ENCODE data around the gene CFAP251.
"Not testable (repeated sequence)": the region's sequence is repeated elsewhere in the genome, so short reads cannot be mapped to it uniquely, and the experiment has no call there.

The CFAP251 gene

DNA sequence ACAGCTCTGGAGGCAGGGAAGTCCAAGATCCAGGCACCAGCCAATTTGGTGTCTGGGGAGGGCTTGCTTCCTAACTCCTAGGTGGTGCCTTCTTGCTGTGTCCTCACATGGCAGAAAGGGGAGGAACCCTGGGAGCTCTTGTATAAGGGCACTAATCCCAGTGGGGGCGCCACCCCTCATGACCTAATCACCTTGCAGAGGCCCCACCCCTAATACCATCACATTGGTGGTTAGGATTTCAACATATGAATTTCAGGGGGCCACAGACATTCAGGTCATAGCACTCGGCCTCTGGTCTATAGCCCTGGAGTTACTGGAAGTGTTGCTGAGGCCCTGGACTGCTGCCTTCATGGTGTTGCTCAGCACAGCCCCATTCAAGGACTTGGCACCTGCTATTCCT is 15.2 kb upstream of the CFAP251 start:
- DNase-seq (ENCODE audit: low spot score) = no peak

DNA sequence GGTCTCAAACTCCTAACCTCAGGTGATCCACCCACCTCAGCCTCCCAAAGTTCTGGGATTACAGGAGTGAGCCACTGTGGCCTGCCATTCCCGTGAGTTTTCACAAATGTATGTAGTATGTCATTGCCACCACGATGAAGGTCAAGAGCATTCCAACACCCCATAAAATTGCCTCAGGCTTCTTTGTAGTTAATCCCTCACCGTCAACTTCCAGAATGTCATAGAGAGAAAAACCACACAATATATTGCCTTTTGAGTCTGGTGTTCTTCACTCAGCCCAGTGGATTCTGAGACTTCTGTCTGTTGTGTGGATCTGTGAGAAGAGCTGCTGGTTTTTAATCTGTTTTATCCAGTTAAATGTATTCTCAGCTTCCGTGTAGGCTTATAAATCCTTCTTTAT is 12.6 kb upstream of the CFAP251 start:
- DNase-seq (ENCODE audit: low spot score) = no peak

DNA sequence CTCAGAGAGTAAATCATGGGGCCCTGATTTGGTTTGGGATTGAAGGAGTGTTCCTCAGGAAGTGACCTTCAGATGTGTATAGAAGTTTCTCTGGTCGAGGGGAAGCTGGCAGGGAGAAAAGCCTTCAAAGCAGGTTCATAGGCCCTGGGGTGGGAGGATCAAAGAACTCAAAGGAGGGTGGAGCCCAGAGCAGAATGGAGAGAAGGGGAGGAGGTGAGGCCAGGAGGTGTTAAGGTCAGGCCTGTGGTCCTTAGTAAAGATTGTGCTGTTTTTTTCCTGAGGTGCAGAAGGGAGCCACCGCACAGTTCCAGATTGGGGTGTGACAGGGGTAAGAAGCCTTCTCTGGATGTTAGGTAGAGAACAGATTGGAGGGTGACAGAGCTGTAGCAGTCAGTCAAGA is 9.7 kb upstream of the CFAP251 start:
- DNase-seq (ENCODE audit: low spot score) = no peak

DNA sequence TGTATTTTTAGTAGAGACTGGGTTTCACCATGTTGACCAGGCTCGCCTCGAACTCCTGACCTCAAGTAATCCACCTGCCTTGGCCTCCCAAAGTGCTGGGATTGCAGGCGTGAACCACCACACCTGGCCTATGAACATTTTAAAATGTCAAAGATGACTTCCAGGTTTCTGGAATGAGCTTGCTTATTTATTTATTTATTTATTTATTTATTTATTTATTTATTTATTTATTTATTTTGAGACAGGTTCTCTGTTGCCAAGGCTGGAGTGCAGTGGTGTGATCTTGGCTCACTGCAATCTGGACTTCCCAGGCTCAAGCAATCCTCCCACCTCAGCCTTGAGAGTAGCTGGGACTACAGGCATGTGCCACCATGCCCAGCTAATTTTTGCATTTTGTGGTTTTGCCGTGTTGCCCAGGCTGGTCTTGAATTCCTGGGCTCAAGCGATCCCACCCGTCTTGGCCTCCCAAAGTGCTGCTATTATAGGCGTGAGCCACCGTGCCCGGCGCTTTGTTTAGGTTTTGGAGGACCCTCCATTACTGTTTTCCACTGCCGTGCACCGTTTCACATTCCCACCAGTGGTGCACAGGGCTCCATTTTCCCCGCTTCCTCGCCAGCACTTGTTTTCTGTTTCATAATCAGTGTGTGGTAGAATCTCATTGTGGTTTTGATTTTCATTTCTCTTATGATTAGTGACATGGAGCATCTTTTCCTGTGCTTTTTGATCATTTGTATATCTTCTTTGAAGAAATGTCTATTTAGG is 6.4 kb upstream of the CFAP251 start:
- no peak for DNase-seq (ENCODE audit: low spot score)

DNA sequence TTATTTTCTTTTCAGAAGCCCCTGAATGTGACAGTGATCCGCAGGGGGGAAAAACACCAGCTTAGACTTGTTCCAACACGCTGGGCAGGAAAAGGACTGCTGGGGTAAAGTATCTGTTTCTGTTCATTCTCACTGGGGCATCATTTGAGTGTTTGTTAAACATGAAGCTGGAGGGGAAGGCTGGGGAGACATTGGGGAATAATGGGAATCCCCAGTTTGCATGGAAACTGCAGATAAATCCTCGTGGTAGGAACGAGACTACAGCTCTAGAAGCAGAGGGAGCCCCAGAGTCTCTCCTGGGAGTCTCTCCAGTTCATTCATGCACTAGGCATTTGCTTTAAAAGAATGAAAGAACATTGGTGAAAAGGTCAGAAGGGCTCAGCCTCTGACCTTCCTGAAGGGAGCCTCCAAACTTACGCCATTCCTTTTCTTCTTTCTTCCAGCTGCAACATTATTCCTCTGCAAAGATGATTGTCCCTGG is 2.5 kb upstream of the CFAP251 start:
- DNase-seq (ENCODE audit: low spot score) = no peak

- no peak for DNase-seq (ENCODE audit: low spot score)
These were observed 1.7 kb upstream of the CFAP251 start for GRCh38 chr12:121916719-121917118.

DNA sequence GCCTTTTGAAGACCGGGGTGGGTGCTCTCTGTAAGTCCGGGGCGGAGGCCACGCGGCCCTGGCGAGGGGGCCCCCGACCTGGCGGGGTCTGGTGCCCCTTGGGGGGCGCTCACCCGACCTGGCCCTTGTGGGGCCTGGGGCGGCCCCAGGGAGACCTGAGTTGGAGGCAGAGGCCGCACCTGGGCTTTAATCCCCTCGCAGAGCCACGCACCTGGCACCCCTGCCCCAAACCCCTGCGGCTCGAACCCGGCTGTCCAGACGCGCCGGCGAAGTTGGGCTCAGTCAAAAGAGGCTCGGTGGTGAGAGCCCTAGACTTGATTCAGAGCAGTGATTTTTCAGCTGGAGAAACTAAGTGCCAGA is 267 bp downstream of the CFAP251 start:
- no peak for DNase-seq (ENCODE audit: low spot score)

DNA sequence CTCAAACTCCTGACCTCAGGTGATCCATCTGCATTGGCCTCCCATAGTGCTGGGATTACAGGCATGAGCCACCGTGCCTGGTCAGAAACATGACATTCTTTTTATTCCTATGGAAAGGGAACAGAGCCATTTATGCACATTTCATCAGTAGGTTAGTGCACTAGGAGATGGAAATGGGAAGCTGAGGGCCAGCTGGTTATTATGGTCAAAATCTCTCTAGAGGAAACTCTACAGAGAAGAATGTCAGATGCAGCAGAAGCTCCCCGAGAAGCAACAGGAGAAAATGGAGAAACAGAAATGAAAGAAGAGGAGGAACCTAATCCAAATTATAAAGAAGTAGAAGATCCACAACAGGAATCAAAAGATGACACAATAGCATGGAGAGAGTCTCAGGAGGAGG is 2.7 kb downstream of the CFAP251 start:
- no peak for DNase-seq (ENCODE audit: low spot score)

GRCh38 chr12:121925358-121925695 is 6.9 kb downstream of the CFAP251 start:
- DNase-seq (ENCODE audit: low spot score) = no peak

DNA sequence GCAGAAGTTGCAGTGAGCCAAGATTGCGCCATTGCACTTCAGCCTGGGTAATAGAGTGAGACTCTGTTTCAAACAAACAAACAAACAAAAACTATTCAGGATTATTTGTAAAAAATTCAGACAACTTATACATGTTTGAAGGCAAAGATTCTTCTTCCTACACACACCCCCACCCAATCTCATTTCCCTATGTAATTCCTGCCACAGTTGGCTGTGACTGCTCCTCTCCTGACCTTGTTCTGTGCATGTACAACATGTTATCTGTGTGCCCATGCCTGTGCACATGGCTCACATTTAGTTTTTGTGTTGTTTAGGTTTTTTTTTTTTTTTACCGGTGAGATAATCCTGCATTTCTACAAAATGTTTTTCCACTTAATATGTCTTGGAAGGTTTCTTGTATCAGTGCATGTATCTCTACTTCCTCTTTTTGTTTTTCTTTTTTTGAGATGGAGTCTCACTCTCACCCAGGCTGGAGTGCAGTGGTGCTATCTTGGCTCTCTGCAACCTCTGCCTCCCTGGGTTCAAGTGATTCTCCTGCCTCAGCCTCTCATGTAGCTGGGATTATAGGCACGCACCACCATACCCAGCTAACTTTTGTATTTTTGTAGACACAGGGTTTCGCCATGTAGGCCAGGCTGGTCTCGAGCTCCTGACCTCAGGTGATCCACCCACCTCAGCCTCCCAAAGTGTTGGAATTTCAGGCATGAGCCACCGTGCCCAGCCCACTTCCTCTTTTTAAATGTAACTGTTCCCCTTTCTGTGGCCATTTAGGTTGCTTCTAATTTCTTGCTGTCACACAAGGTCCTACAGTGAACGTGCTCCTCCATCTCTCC is 8.7 kb downstream of the CFAP251 start:
- no peak for DNase-seq (ENCODE audit: low spot score)

GRCh38 chr12:121927813-121928212 is 9.4 kb downstream of the CFAP251 start:
- no peak for DNase-seq (ENCODE audit: low spot score)

DNA sequence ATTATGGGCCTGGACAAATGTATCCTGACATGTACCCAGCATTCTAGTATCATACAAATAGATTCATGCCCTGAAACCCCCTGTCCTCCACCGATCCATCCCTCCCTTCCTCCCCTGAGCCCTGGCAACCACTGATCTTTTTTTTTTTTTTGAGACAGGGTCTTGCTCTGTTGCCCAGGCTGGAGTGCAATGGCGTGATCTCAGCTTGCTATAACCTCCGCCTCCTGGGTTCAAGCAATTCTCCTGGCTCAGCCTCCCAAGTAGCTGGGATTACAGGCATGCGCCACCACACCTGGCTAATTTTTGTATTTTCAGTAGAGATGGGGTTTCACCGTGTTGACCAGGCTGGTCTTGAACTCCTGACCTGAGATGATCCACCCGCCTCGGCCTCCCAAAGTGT is 11.2 kb downstream of the CFAP251 start:
- not testable (repeated sequence) for DNase-seq (ENCODE audit: low spot score)

DNA sequence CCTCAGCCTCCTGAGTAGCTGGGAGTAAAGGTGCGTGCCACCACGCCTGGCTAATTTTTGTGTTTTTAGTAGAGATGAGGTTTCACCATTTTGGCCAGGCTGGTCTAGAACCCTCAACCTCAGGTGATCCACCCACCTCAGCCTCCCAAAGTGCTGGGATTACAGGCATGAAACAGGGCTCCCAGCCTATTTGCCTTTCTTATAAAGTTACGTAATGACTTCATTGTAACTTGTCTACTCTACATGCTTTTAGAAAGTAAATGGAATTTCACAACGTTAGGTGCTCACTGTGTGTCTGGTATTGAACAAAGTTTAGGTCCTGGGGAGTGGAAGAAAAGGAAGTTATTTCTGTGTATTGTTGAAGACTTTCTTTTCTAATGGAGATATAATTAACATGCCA is 12.5 kb downstream of the CFAP251 start:
- DNase-seq (ENCODE audit: low spot score) = no peak

DNA sequence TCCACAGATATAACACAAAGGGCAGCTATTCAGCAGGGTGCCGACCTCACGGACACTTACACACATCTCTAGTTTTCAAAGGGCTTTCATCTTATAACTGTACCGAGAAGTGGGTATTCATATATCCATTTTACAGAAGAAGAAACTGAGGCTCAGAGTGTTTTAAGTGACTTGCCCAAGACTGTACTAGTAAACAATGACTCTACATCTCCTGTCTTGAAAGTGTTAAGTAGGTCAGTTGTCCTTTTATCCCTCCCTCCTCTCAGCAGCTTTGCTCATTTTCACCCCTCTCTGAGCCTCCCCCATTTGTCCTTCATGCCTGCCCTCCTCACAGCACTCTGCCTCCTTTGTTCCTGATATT is 13.8 kb downstream of the CFAP251 start:
- no peak for DNase-seq (ENCODE audit: low spot score)

- no peak for DNase-seq (ENCODE audit: low spot score)
These were observed 14.6 kb downstream of the CFAP251 start for GRCh38 chr12:121932914-121933521.

DNA sequence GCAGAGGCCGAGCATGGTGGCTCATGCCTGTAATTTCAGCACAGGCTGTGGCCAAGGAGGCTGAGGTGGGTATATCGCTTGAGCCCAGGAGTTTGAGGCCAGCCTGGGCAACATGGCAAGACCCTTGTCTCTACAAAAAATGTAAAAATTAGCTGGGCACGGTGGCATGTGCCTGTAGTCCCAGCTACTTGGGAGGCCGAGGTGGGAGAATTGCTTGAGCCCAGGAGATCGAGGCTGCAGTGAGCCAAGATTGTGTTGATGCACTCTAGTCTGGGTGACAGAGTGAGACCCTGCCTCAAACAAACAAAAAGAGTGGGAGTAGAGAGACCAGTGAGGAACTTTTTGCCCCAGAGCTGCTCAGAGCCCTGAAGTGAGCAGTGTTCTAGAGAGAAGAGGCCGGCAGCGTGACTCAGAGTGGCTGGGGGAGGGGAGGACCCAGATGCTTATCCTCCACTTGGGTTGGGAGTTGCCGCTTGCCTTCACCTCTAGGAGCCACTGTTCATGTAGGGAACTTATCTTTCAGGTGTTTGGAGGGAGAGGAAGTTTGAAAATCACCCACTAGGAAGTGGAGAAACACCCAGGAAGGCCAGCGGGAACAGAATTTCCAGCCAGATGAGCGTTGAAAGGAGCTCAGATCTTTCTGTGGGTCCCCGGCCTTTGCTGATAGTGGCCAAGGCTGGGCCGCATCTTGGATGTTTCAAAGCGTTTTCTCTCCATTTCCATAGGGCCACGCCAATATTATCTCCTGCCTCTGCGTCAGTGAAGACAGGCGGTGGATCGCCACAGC is 15.3 kb downstream of the CFAP251 start:
- no peak for DNase-seq (ENCODE audit: low spot score)

- DNase-seq (ENCODE audit: low spot score) = no peak
These were observed 15.9 kb downstream of the CFAP251 start for GRCh38 chr12:121934309-121934664.

GRCh38 chr12:121937654-121938053 is 19.3 kb downstream of the CFAP251 start:
- no peak for DNase-seq (ENCODE audit: low spot score)

DNA sequence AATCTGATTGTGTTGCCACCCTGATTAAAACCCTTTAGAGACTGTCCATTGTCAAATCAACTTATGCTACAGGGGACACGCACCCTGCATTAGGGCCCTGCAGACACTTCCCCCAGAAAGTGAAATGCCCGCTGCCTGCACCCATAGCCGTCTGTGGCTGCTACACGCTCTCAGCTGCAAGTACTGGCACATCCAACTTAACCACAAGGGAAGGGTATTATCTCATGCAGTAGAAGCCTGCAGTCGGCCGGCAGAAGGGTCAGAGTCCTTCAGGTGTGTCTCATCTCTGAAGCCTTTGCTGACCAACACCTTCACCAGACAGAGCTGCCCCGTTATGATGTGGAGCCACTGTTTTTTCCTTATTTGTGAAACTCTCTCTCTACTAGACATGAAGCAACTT is 20.8 kb downstream of the CFAP251 start:
- DNase-seq (ENCODE audit: low spot score) = no peak

DNA sequence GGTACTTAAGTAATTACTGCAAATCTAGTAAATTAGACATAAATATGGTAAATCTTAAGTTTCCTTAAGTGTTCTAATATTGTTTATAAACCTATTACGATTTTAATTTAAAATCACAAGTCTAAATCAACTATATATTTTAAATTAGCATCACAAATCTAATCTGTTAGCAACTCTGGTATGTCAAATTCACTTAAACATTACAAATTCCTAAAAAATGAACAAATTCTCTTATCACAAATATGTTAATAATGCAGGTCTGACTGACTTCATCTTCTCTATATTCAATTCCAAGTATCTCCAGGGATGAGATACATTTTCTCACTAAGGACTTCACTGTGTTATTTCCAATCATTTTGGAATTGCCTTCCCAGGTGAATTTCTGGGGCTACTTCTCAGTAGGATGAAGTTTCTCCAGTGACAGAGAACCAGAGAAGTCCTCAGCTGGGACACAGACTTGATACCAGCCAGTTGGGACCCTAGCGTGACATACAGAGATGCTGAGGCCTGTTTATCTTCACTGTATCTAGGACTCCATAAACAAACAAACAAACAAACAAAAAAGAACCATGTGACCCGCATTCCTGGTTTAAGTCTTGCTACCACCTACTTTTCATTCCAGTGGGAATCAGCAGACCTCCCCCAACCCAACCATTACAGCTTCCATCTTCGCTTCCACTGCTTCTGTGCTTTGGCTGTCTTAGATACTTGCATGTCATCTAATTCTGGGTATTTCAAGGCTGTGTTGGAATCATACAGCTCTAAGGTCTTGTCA is 21.8 kb downstream of the CFAP251 start:
- DNase-seq (ENCODE audit: low spot score) = no peak

DNA sequence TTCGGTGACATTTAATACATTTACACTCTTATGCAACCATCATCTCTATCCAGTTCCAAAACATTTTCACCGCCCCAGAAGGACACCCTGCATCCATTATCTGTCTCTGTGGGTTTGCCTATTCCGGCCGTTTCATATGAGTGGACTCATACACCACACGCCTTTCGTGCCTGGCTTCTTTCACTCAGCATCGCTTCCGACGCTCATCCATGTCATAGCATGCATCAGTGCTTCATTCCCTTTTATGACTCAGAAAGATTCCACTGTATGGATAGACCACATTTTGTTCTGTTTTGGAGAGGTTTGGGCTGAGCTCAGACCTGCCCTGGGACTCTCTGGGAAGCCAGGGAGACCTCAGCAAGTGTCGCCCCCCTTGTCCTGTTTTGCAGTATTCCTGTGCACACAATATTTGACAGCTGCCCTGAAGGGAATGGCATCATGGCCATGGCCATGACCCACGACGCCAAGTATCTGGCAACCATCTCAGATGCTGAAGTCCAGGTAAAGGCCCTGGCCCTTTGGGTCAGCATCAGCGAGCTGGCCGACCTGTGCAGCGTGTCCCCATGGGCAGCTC is 23.8 kb downstream of the CFAP251 start:
- DNase-seq (ENCODE audit: low spot score) = no peak
